Effector memory CD8-positive, alpha-beta T cell (primary cell): ENCODE data around the gene ZNF586.
A peak's percentile ranks its signal among the peaks of the same experiment; 100 is the strongest.
"Not testable (repeated sequence)": the region's sequence is repeated elsewhere in the genome, so short reads cannot be mapped to it uniquely, and the experiment has no call there.

Source experiments
- ATAC-seq: fragments of 150-1000 bp; cut with Tn5 transposase; replicated peaks from 2 replicates; pipeline ENCODE4 v1.10.0; 2021; ENCODE audit warnings: mild to moderate bottlenecking, moderate library complexity
- DNase-seq, 3 experiments: peaks; one replicate each; pipeline ENCODE4 v3.0.0; 2021
- H3K27ac Mint-ChIP-seq, 2 donors: one replicate each; pipeline ENCODE4 v1.8.0; 2022; ENCODE audit warnings: mild to moderate bottlenecking in 2 of 2, mixed read lengths in 2 of 2, moderate library complexity in 2 of 2
- H3K27me3 Mint-ChIP-seq, 2 donors: one replicate each; pipeline ENCODE4 v1.8.0; 2022; ENCODE audit warnings: mixed read lengths in 2 of 2
- H3K36me3 Mint-ChIP-seq: one replicate; pipeline ENCODE4 v1.8.0; 2022; ENCODE audit warnings: mild to moderate bottlenecking, moderate library complexity, mixed read lengths; ENCODE audit not compliant: insufficient read depth
- H3K4me1 Mint-ChIP-seq, 2 donors: one replicate each; pipeline ENCODE4 v1.8.0; 2022; ENCODE audit warnings: low read depth in 2 of 2, mixed read lengths in 2 of 2
- H3K4me3 Mint-ChIP-seq, 2 donors: one replicate each; pipeline ENCODE4 v1.8.0; 2022; ENCODE audit warnings: mild to moderate bottlenecking in 2 of 2, mixed read lengths in 2 of 2, moderate library complexity in 2 of 2
- H3K9me3 Mint-ChIP-seq, 2 donors: one replicate each; pipeline ENCODE4 v1.8.0; 2022; ENCODE audit warnings: mixed read lengths in 2 of 2

Gene ZNF586

GRCh38 chr19:57810410-57811295 is 41.2 kb downstream of the ZNF586 start:
- Mint-ChIP-seq H3K36me3 (peaks cover 23% of the 10 kb centered on the region), H3K4me1 (peaks cover 28 to 29% of the 10 kb centered on the region in 2 donors), H3K27ac (peak overlapping the region in 1 of 2 donors; percentile 81)
- ATAC-seq, H3K27me3 Mint-ChIP-seq, DNase-seq, H3K9me3 Mint-ChIP-seq, H3K4me3 Mint-ChIP-seq: not testable (repeated sequence)

- peaks cover 24% of the 10 kb centered on the region for H3K36me3 Mint-ChIP-seq
- no peaks in the 10 kb centered on the region for H3K9me3 Mint-ChIP-seq
- no peak for DNase-seq
- ATAC-seq, result no peak
- no peaks in the 10 kb centered on the region for H3K27me3 Mint-ChIP-seq
- peak overlapping the region in 1 of 2 donors; percentile 7 for H3K4me3 Mint-ChIP-seq
- peak overlapping the region in 1 of 2 donors; percentile 56 for H3K27ac Mint-ChIP-seq
- H3K4me1 Mint-ChIP-seq, result peaks cover 29 to 32% of the 10 kb centered on the region in 2 donors
Observed at GRCh38 chr19:57812226-57812625, 42.8 kb downstream of the ZNF586 start.

- Mint-ChIP-seq H3K36me3 (peaks cover 25% of the 10 kb centered on the region), H3K4me3 (peak overlapping the region; percentile 22 to 39), H3K27ac (peak overlapping the region; percentile 56 to 89), H3K4me1 (peaks cover 29 to 32% of the 10 kb centered on the region in 2 donors)
- H3K27me3 Mint-ChIP-seq, H3K9me3 Mint-ChIP-seq, DNase-seq, ATAC-seq: not testable (repeated sequence)
Observed at GRCh38 chr19:57812975-57813820, 43.7 kb downstream of the ZNF586 start.

GRCh38 chr19:57813919-57814504 is 44.5 kb downstream of the ZNF586 start:
- Mint-ChIP-seq H3K4me3 (peak overlapping the region; percentile 95 to 99), H3K4me1 (peaks cover 29 to 32% of the 10 kb centered on the region in 2 donors), H3K9me3 (no peaks in the 10 kb centered on the region), H3K27ac (peak overlapping the region; percentile 89 to 99), H3K27me3 (no peaks in the 10 kb centered on the region), H3K36me3 (peaks cover 26% of the 10 kb centered on the region)
- DNase-seq (no peak), ATAC-seq (no peak)

- H3K4me3 Mint-ChIP-seq, result peak within 1 kb of the TSS; percentile 95 to 99
- H3K27ac Mint-ChIP-seq, result peak within 1 kb of the TSS; percentile 89 to 99
- DNase-seq, result peak; percentile 66 to 69 (median 68)
- ATAC-seq, result peak; percentile 76
- no peaks in the 10 kb centered on the region for H3K9me3 Mint-ChIP-seq
- H3K27me3 Mint-ChIP-seq, result no peaks in the 10 kb centered on the region
- H3K4me1 Mint-ChIP-seq, result peaks cover 28 to 32% of the 10 kb centered on the region in 2 donors
- H3K36me3 Mint-ChIP-seq, result peaks cover 33% of the 10 kb centered on the region
Observed at GRCh38 chr19:57814505-57815246, 45.2 kb downstream of the ZNF586 start, which contains the start of gene ZNF552. TSS of gene ZNF552 (minus strand) at chr19:57814913. CDS start at chr19:57814743, 170 bp downstream.

- Mint-ChIP-seq H3K9me3 (no peaks in the 10 kb centered on the region), H3K27ac (peak overlapping the region; percentile 89 to 99), H3K4me3 (peak overlapping the region; percentile 95 to 99), H3K4me1 (peaks cover 36 to 40% of the 10 kb centered on the region in 2 donors), H3K27me3 (no peaks in the 10 kb centered on the region), H3K36me3 (peaks cover 35% of the 10 kb centered on the region)
- ATAC-seq (no peak), DNase-seq (no peak)
Observed at GRCh38 chr19:57815247-57816075, 46.0 kb downstream of the ZNF586 start.

GRCh38 chr19:57816652-57817051 is 47.2 kb downstream of the ZNF586 start:
- H3K27ac Mint-ChIP-seq, result no peak overlapping the region
- no peak overlapping the region for H3K4me3 Mint-ChIP-seq
- ATAC-seq (no peak), DNase-seq (no peak)
- H3K4me1 Mint-ChIP-seq, result peaks cover 43 to 47% of the 10 kb centered on the region in 2 donors
- peaks cover 28% of the 10 kb centered on the region for H3K36me3 Mint-ChIP-seq
- no peaks in the 10 kb centered on the region for H3K27me3 Mint-ChIP-seq
- no peaks in the 10 kb centered on the region for H3K9me3 Mint-ChIP-seq

- no peak for ATAC-seq
- DNase-seq, result no peak
- Mint-ChIP-seq H3K36me3 (peaks cover 32% of the 10 kb centered on the region), H3K4me3 (peak overlapping the region; percentile 34 to 98), H3K4me1 (peaks cover 47 to 49% of the 10 kb centered on the region in 2 donors), H3K27me3 (no peaks in the 10 kb centered on the region), H3K27ac (no peak overlapping the region), H3K9me3 (no peaks in the 10 kb centered on the region)
Observed at GRCh38 chr19:57817976-57818375, 48.5 kb downstream of the ZNF586 start.

GRCh38 chr19:57818378-57818777 is 48.9 kb downstream of the ZNF586 start:
- H3K27ac Mint-ChIP-seq, result no peak overlapping the region

GRCh38 chr19:57819475-57820148 is 50.1 kb downstream of the ZNF586 start:
- DNase-seq (peak; percentile 71 to 75 (median 73)), ATAC-seq (peak; percentile 84)
- H3K4me3 Mint-ChIP-seq, result peak overlapping the region; percentile 98 to 99
- peaks cover 41 to 48% of the 10 kb centered on the region in 2 donors for H3K4me1 Mint-ChIP-seq
- no peaks in the 10 kb centered on the region for H3K27me3 Mint-ChIP-seq
- H3K36me3 Mint-ChIP-seq, result peaks cover 25% of the 10 kb centered on the region
- peak overlapping the region; percentile 98 to 99 for H3K27ac Mint-ChIP-seq
- H3K9me3 Mint-ChIP-seq, result no peaks in the 10 kb centered on the region

More at GRCh38 chr19:57818378-57818777, 48.9 kb downstream of the ZNF586 start:
- no peaks in the 10 kb centered on the region for H3K9me3 Mint-ChIP-seq
- H3K27me3 Mint-ChIP-seq, result no peaks in the 10 kb centered on the region
- ATAC-seq (no peak), DNase-seq (no peak)
- peaks cover 46 to 50% of the 10 kb centered on the region in 2 donors for H3K4me1 Mint-ChIP-seq
- H3K36me3 Mint-ChIP-seq, result peaks cover 32% of the 10 kb centered on the region
- peak overlapping the region in 1 of 2 donors; percentile 98 for H3K4me3 Mint-ChIP-seq

- DNase-seq (no peak), ATAC-seq (no peak)
- H3K4me3 Mint-ChIP-seq, result peak overlapping the region; percentile 98 to 99
- H3K27me3 Mint-ChIP-seq, result no peaks in the 10 kb centered on the region
- H3K9me3 Mint-ChIP-seq, result no peaks in the 10 kb centered on the region
- peaks cover 34 to 40% of the 10 kb centered on the region in 2 donors for H3K4me1 Mint-ChIP-seq
- H3K36me3 Mint-ChIP-seq, result peaks cover 21% of the 10 kb centered on the region
- peak overlapping the region; percentile 98 to 99 for H3K27ac Mint-ChIP-seq
Observed at GRCh38 chr19:57820599-57820998, 51.1 kb downstream of the ZNF586 start.
